Measurements from ENCODE around the gene GPHB5. TPM values are rescaled to one million over a fixed set of nuclear protein-coding genes. Genes with fewer than 3 reads are reported as not detected.

GPHB5 gene
- polyA plus RNA-seq, 1 experiment, result not detected

DNA sequence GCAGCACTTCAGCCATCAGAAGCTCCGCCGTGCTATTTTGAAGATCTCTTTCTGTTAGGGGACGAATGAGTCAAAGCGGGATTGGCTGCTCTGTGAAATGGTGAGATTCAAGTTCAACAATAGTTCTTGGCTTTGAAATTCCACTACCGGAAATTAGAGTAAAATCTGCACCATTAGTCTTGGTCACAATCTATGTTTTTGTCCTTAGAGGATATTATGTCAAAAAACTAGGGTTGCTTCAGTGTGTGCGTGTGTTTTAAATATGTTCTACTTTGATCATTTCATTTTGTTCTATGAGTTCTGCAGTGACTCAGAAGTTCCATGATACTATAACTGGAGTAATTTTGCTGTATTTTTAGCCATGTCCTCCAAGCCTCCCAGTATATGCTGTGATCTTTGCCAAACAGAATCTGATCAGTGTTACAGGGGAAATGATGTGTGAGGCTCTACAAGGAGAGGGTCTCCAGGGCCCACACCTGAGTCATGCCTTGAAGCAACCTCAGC is 22.6 kb downstream of the GPHB5 start:
- H3K9me3 ChIP-seq (ENCODE audit: control insufficient read depth, insufficient read depth, low read length), result peaks cover 3% of the 10 kb centered on the region; the same call in 1 of the 2 replicates
- H3K27me3 ChIP-seq (ENCODE audit: control insufficient read depth, insufficient read depth, low read length), result peaks cover 3% of the 10 kb centered on the region
- no peak overlapping the region for H3K27ac ChIP-seq (ENCODE audit: low read depth, low read length)
- DNase-seq (ENCODE audit: low read depth, low spot score), result no peak
- POLR2A ChIA-PET, result no interaction called here
- no peak overlapping the region for H3K4me3 ChIP-seq (ENCODE audit: low read depth, low read length)
- TF ChIP-seq, protein P1, sequence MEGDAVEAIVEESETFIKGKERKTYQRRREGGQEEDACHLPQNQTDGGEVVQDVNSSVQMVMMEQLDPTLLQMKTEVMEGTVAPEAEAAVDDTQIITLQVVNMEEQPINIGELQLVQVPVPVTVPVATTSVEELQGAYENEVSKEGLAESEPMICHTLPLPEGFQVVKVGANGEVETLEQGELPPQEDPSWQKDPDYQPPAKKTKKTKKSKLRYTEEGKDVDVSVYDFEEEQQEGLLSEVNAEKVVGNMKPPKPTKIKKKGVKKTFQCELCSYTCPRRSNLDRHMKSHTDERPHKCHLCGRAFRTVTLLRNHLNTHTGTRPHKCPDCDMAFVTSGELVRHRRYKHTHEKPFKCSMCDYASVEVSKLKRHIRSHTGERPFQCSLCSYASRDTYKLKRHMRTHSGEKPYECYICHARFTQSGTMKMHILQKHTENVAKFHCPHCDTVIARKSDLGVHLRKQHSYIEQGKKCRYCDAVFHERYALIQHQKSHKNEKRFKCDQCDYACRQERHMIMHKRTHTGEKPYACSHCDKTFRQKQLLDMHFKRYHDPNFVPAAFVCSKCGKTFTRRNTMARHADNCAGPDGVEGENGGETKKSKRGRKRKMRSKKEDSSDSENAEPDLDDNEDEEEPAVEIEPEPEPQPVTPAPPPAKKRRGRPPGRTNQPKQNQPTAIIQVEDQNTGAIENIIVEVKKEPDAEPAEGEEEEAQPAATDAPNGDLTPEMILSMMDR (IDR thresholded peaks at IDR 0.05; ENCODE audit: low read depth, low read length), result no peak
- CTCF ChIA-PET, result interaction anchor here (1.0 kb wide), 1 partner anchor 120 kb away, joined by 3 read pairs; no protein-coding TSS in a partner anchor

DNA sequence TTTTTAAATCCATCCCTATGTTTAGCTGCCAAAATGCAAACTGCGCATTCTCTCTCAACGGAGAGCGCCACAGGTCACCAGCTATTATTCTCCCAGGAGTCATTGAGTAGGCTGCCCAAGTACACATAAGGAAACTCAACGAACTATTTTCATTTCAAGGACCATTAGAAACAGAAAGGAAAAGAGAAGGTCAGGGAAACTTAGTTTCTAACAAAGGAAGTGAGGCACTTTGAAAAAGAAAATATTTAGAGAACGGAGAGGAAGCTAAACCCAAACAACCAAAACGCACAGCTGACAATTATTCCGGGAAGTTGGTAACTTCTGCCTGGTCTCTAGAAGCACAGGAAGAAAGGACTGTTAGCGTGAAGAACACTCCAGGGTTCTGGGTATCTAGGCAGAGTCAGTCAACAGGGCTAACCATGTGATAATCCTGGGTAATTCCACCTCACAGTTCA is 23.5 kb downstream of the GPHB5 start:
- Histone ChIP-seq H3K27me3 (ENCODE audit: control insufficient read depth, insufficient read depth, low read length) (peaks cover 3% of the 10 kb centered on the region), H3K4me3 (ENCODE audit: low read depth, low read length) (no peak overlapping the region), H3K27ac (ENCODE audit: low read depth, low read length) (no peak overlapping the region), H3K9me3 (ENCODE audit: control insufficient read depth, insufficient read depth, low read length) (peaks cover 3% of the 10 kb centered on the region; the same call in 1 of the 2 replicates)
- ChIA-PET POLR2A (no interaction called here), CTCF (interaction anchor here (1.0 kb wide), 1 partner anchor 119 kb away, joined by 3 read pairs; no protein-coding TSS in a partner anchor)
- DNase-seq (ENCODE audit: low read depth, low spot score), result no peak
- TF ChIP-seq, protein P1 (IDR thresholded peaks at IDR 0.05; ENCODE audit: low read depth, low read length), result no peak

DNA sequence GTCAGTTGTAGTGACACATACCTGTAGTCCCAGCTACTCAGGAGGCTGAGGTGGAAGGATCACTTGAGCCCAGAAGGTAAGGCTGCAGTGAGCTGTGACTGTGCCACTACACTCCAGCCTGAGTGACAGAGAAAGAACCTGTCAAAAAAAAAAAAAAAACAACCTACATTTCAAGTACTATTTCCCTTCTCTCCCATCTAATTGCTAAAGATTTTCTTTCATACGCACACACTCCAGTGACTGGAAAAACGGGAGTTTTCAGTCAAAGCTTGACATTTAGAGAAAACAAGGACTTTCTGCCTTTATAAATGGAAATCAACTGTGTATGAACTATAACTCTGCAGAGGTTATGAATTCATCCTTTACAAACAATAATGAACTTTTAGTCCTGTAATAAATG is 25.9 kb downstream of the GPHB5 start:
- Histone ChIP-seq H3K4me3 (ENCODE audit: low read depth, low read length) (no peak overlapping the region), H3K27ac (ENCODE audit: low read depth, low read length) (no peak overlapping the region), H3K9me3 (ENCODE audit: control insufficient read depth, insufficient read depth, low read length) (peaks cover 3% of the 10 kb centered on the region; the same call in 1 of the 2 replicates), H3K27me3 (ENCODE audit: control insufficient read depth, insufficient read depth, low read length) (no peaks in the 10 kb centered on the region)
- ChIA-PET POLR2A (no interaction called here), CTCF (interaction anchor here (0.8 to 1.0 kb wide), 2 partner anchors 16 to 1129 kb away, joined by 3 read pairs; no protein-coding TSS in a partner anchor)
- TF ChIP-seq, protein P1 (IDR thresholded peaks at IDR 0.05; ENCODE audit: low read depth, low read length), result no peak
- no peak for DNase-seq (ENCODE audit: low read depth, low spot score)

DNA sequence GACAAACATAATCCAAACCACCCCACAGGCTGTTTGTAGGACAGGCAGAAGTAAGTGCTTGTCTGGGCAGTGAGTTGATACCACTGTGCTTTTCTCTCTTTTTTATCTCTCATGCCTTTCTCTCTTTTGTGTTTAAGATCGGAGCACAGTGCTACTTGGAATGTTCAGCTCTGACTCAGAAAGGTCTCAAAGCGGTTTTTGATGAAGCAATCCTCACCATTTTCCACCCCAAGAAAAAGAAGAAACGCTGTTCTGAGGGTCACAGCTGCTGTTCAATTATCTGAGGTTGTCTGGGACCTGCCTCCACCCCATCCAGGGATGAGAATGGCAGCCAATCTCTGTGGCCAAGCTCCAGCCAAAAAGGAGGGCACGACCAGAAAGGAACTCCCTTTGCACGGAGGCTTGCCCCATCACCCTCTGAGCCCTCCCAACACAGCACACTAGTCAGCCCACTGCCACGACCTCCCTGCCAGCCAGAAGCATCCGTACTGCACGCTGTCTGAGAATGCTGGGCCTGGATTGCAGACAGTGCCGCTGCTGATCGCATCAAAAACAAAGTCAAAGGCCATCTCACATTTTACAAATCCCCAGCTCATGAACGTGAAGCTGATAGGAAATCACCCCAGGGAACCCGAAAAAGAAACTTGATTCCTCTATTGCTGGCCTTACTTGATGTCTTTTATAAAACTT is 27.8 kb downstream of the GPHB5 start:
- H3K27ac ChIP-seq (ENCODE audit: low read depth, low read length), result no peak overlapping the region
- H3K27me3 ChIP-seq (ENCODE audit: control insufficient read depth, insufficient read depth, low read length), result no peaks in the 10 kb centered on the region
- CTCF ChIA-PET, result no interaction called here
- H3K4me3 ChIP-seq (ENCODE audit: low read depth, low read length), result no peak overlapping the region
- no peak for DNase-seq (ENCODE audit: low read depth, low spot score)
- TF ChIP-seq, protein P1 (IDR thresholded peaks at IDR 0.05; ENCODE audit: low read depth, low read length), result no peak
- H3K9me3 ChIP-seq (ENCODE audit: control insufficient read depth, insufficient read depth, low read length), result peaks cover 3% of the 10 kb centered on the region; the same call in 1 of the 2 replicates
- POLR2A ChIA-PET, result interaction anchor here (0.7 kb wide), 1 partner anchor 87 kb away, joined by 5 read pairs; the partner anchor contains the start of gene RHOJ

DNA sequence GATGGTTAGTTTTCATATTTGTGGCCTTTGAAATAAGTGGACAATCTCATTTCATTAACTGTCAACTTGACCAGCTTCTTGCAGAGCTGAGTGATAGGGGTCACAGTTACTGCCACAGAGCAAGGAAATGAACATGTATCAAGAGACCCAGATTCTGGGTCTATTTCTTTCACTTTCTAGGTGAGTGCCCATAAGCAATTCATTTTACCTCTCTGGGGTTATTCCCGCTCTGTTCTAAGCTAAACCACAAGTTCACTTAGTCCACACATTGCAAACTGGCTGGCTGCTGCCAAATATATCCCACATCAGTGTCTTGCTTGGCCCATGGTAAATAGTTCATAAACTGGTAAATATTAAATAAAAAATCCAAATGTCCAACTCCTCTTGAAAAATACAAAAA is 29.9 kb downstream of the GPHB5 start:
- H3K27ac ChIP-seq (ENCODE audit: low read depth, low read length), result no peak overlapping the region
- peaks cover 3% of the 10 kb centered on the region; the same call in 1 of the 2 replicates for H3K9me3 ChIP-seq (ENCODE audit: control insufficient read depth, insufficient read depth, low read length)
- no peaks in the 10 kb centered on the region for H3K27me3 ChIP-seq (ENCODE audit: control insufficient read depth, insufficient read depth, low read length)
- H3K4me3 ChIP-seq (ENCODE audit: low read depth, low read length), result no peak overlapping the region
- ChIA-PET CTCF (interaction anchor here (1.1 kb wide), 1 partner anchor 12 kb away, joined by 4 read pairs; no protein-coding TSS in a partner anchor), POLR2A (no interaction called here)
- TF ChIP-seq, protein P1 (IDR thresholded peaks at IDR 0.05; ENCODE audit: low read depth, low read length), result no peak
- no peak for DNase-seq (ENCODE audit: low read depth, low spot score)
